Gastrocnemius medialis (tissue), 4 donors: ENCODE measurements around the gene XYLT1. TPM values are rescaled to one million over a fixed set of nuclear protein-coding genes. Genes with fewer than 3 reads are reported as not detected.

Experiments
- ATAC-seq, 2 donors: fragments of 150-250 bp; one replicate each; pipeline ENCODE4 v1.9.1; 2016
- DNase-seq, 2 donors: peaks; one replicate each; pipeline ENCODE4 v3.0.0-alpha.2; 2019
- H3K27ac ChIP-seq, 4 donors: fragments of 200-600 bp; sonication (generic); 1 replicate in 1 of 4; 2 replicates in 3 of 4; pipeline ENCODE4 v1.5.1; 2016 to 2018; ENCODE audit warnings: mild to moderate bottlenecking in 2 of 4, moderate library complexity in 1 of 4
- H3K27me3 ChIP-seq, 3 donors: fragments of 200-600 bp; sonication (generic) in 2 of 3; 1 replicate in 1 of 3; 2 replicates in 2 of 3; pipeline versions ENCODE4 v1.5.1 to v1.6.0; 2016 to 2019; ENCODE audit warnings: mild to moderate bottlenecking in 1 of 3, moderate library complexity in 1 of 3
- H3K36me3 ChIP-seq, 2 donors: fragments of 200-600 bp; sonication (generic) in 1 of 2; one replicate each; pipeline ENCODE4 v1.5.1; 2017 to 2018
- H3K4me1 ChIP-seq, 2 donors: fragments of 200-600 bp; sonication (generic) in 1 of 2; one replicate each; pipeline ENCODE4 v1.5.1; 2016 to 2017; ENCODE audit warnings: mild to moderate bottlenecking in 2 of 2
- H3K4me3 ChIP-seq, 4 donors: fragments of 200-600 bp; sonication (generic) in 3 of 4; 1 replicate in 1 of 4; 2 replicates in 3 of 4; pipeline ENCODE4 v1.5.1; 2016 to 2019; ENCODE audit warnings: mild to moderate bottlenecking in 2 of 4
- H3K9me3 ChIP-seq, 3 donors: fragments of 200-600 bp; sonication (generic) in 2 of 3; 1 replicate in 1 of 3; 2 replicates in 2 of 3; pipeline ENCODE4 v1.5.1; 2016 to 2019
- CTCF ChIP-seq, 5 experiments: fragments of 450-650 bp in 3 of 5; fragments of 200-600 bp in 2 of 5; sonication (generic) in 2 of 5; IDR thresholded peaks in 4 of 5; conservative IDR thresholded peaks in 1 of 5; 1 replicate in 4 of 5; 2 replicates in 1 of 5; pipeline ENCODE4 v1.5.1; 2016 to 2019; ENCODE audit warnings: antibody characterized with exemption in 5 of 5, mild to moderate bottlenecking in 3 of 5, moderate library complexity in 3 of 5
- POLR2A ChIP-seq, 2 donors: fragments of 450-650 bp; IDR thresholded peaks; one replicate each; pipeline ENCODE4 v1.6.1; 2017; ENCODE audit warnings: antibody characterized with exemption in 2 of 2, mild to moderate bottlenecking in 2 of 2, moderate library complexity in 2 of 2
- in situ Hi-C, 4 donors: fragments of 200-750 bp; cut with MboI; loops; one replicate each; pipeline versions ENCODE4 v1.15.0 to v1.8.0; 2017; ENCODE audit warnings: low sequenced_read_pairs in 4 of 4
- intact Hi-C: fragments of 100-400 bp; cut with DNase I; formaldehyde crosslinking; loops from one replicate; pipeline ENCODE4 v1.15.1; 2023; ENCODE audit warnings: low total_unique reads
- total RNA-seq, 4 donors: library from RNA; depleted of rRNA; stranded (reverse); fragments of >200 nt; gene quantifications; one replicate each; pipeline versions ENCODE4 v1.1.0 to v1.2.3, GENCODE V29; 2016

XYLT1 gene
- total RNA-seq, 4 donors from 2014 or later = 0.87 to 7.9 (median 1.4) TPM

- ATAC-seq = peak in 1 of 2 donors; percentile 43
- Histone ChIP-seq H3K27ac (no peak overlapping the region), H3K4me3 (no peak overlapping the region), H3K4me1 (peaks cover 12 to 13% of the 10 kb centered on the region in 2 donors), H3K27me3 (no peaks in the 10 kb centered on the region), H3K9me3 (no peaks in the 10 kb centered on the region), H3K36me3 (no peaks in the 10 kb centered on the region)
- no peak for TF ChIP-seq CTCF (IDR thresholded peaks at IDR 0.05 in 4 of 5, conservative IDR thresholded peaks at IDR 0.05 in 1 of 5)
- peak in 1 of 2 donors; percentile 14 for TF ChIP-seq POLR2A (IDR thresholded peaks at IDR 0.05)
- intact Hi-C loops (no loop called here), in situ Hi-C loops (no loop called here)
- no peak for DNase-seq
Measured at GRCh38 chr16:17382949-17383863, 87.6 kb downstream of the XYLT1 start.

GRCh38 chr16:17382514-17382913, 88.2 kb downstream of the XYLT1 start:
- Histone ChIP-seq H3K27ac (no peak overlapping the region), H3K27me3 (no peaks in the 10 kb centered on the region), H3K4me3 (no peak overlapping the region), H3K4me1 (peaks cover 19% of the 10 kb centered on the region in 2 donors), H3K9me3 (no peaks in the 10 kb centered on the region), H3K36me3 (no peaks in the 10 kb centered on the region)
- ATAC-seq (no peak), DNase-seq (no peak)
- intact Hi-C loops = no loop called here
- in situ Hi-C loops = no loop called here
- no peak for TF ChIP-seq CTCF (IDR thresholded peaks at IDR 0.05 in 4 of 5, conservative IDR thresholded peaks at IDR 0.05 in 1 of 5)
- TF ChIP-seq POLR2A (IDR thresholded peaks at IDR 0.05) = no peak

GRCh38 chr16:17381784-17382183, 89.0 kb downstream of the XYLT1 start:
- intact Hi-C loops (no loop called here), in situ Hi-C loops (no loop called here)
- TF ChIP-seq POLR2A (IDR thresholded peaks at IDR 0.05) (no peak), CTCF (IDR thresholded peaks at IDR 0.05 in 4 of 5, conservative IDR thresholded peaks at IDR 0.05 in 1 of 5) (no peak)
- peaks cover 25 to 26% of the 10 kb centered on the region in 2 donors for H3K4me1 ChIP-seq
- no peaks in the 10 kb centered on the region for H3K9me3 ChIP-seq
- no peaks in the 10 kb centered on the region for H3K27me3 ChIP-seq
- ATAC-seq = no peak
- no peaks in the 10 kb centered on the region for H3K36me3 ChIP-seq
- no peak overlapping the region for H3K27ac ChIP-seq
- no peak overlapping the region for H3K4me3 ChIP-seq
- DNase-seq = no peak

- ATAC-seq (no peak), DNase-seq (no peak)
- TF ChIP-seq CTCF (IDR thresholded peaks at IDR 0.05 in 4 of 5, conservative IDR thresholded peaks at IDR 0.05 in 1 of 5) (no peak), POLR2A (IDR thresholded peaks at IDR 0.05) (no peak)
- Histone ChIP-seq H3K27me3 (no peaks in the 10 kb centered on the region), H3K4me3 (no peak overlapping the region), H3K36me3 (no peaks in the 10 kb centered on the region), H3K27ac (no peak overlapping the region), H3K4me1 (peaks cover 25 to 26% of the 10 kb centered on the region in 2 donors), H3K9me3 (no peaks in the 10 kb centered on the region)
- intact Hi-C loops = no loop called here
- in situ Hi-C loops = no loop called here
Measured at GRCh38 chr16:17380613-17381012, 90.1 kb downstream of the XYLT1 start.
